ENCODE results near the gene ZFP92.

DNA sequence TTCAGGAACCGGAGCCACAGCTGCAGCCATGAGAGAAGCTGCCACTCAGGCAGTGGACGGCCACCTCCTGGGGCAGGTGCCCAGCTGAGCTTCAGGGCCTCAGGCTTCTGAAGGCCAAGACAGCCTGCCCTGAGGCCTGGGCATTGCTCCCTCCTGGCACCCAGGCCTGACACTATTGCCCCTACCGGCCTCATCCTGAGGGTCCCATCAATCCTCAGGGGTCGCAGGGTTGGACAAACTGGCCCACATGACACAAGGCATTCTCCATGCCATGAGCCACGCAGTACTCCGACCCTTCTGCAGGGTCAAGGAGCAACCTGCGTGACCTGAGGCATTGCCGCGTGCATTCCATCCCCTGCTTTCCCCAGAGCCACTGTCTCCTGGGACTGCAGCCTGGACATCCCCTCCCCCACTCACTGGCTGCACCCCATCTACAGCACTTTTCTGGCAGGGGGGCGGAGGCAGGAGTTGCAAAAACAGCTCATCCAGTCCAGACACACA lies 3.0 kb upstream of the ZFP92 start:
- TF ChIP-seq, protein P1, sequence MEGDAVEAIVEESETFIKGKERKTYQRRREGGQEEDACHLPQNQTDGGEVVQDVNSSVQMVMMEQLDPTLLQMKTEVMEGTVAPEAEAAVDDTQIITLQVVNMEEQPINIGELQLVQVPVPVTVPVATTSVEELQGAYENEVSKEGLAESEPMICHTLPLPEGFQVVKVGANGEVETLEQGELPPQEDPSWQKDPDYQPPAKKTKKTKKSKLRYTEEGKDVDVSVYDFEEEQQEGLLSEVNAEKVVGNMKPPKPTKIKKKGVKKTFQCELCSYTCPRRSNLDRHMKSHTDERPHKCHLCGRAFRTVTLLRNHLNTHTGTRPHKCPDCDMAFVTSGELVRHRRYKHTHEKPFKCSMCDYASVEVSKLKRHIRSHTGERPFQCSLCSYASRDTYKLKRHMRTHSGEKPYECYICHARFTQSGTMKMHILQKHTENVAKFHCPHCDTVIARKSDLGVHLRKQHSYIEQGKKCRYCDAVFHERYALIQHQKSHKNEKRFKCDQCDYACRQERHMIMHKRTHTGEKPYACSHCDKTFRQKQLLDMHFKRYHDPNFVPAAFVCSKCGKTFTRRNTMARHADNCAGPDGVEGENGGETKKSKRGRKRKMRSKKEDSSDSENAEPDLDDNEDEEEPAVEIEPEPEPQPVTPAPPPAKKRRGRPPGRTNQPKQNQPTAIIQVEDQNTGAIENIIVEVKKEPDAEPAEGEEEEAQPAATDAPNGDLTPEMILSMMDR (IDR thresholded peaks at IDR 0.05 in 8 of 11, conservative IDR thresholded peaks at IDR 0.05 in 3 of 11), result no peak
- TF ChIP-seq POLR2A (IDR thresholded peaks at IDR 0.05), result no peak
- TF ChIP-seq POLR2AphosphoS5 (IDR thresholded peaks at IDR 0.05), result no peak
